ENCODE data around the gene PGC. TPM values are rescaled to one million over a fixed set of nuclear protein-coding genes. Genes with fewer than 3 reads are reported as not detected.
"Not testable (repeated sequence)": the region's sequence is repeated elsewhere in the genome, so short reads cannot be mapped to it uniquely, and the experiment has no call there.

PGC gene
- total RNA-seq, 1 donor from 2014 or later: not detected

GRCh38 chr6:41775293-41775882 lies 28.2 kb upstream of the PGC start:
- no peak for DNase-seq (ENCODE audit: low read depth in 2 of 2)

- DNase-seq (ENCODE audit: low read depth in 2 of 2): no peak
Measured at GRCh38 chr6:41774841-41775240, 27.6 kb upstream of the PGC start.

- DNase-seq (ENCODE audit: low read depth in 2 of 2): no peak
Measured at GRCh38 chr6:41771058-41771983, 24.1 kb upstream of the PGC start.

- no peak for DNase-seq (ENCODE audit: low read depth in 2 of 2)
Measured at GRCh38 chr6:41770381-41771057, 23.3 kb upstream of the PGC start.

GRCh38 chr6:41769376-41769775 lies 22.2 kb upstream of the PGC start:
- DNase-seq (ENCODE audit: low read depth in 2 of 2): no peak

GRCh38 chr6:41768545-41769308 lies 21.5 kb upstream of the PGC start:
- no peak for DNase-seq (ENCODE audit: low read depth in 2 of 2)

- peak; percentile 66 to 77 for DNase-seq (ENCODE audit: low read depth in 2 of 2)
Measured at GRCh38 chr6:41767112-41767833, 20.1 kb upstream of the PGC start.

GRCh38 chr6:41766043-41766664 lies 19.0 kb upstream of the PGC start:
- DNase-seq (ENCODE audit: low read depth in 2 of 2): not testable (repeated sequence)

GRCh38 chr6:41763470-41763869 lies 16.3 kb upstream of the PGC start:
- DNase-seq (ENCODE audit: low read depth in 2 of 2): peak; percentile 87 to 90

- DNase-seq (ENCODE audit: low read depth in 2 of 2): no peak
Measured at GRCh38 chr6:41759905-41760579, 12.8 kb upstream of the PGC start.

GRCh38 chr6:41759106-41759904 lies 12.1 kb upstream of the PGC start:
- DNase-seq (ENCODE audit: low read depth in 2 of 2): no peak

- DNase-seq (ENCODE audit: low read depth in 2 of 2): no peak
Measured at GRCh38 chr6:41758641-41759035, 11.4 kb upstream of the PGC start.

- no peak for DNase-seq (ENCODE audit: low read depth in 2 of 2)
Measured at GRCh38 chr6:41757931-41758640, 10.9 kb upstream of the PGC start.

GRCh38 chr6:41757271-41757670 lies 10.1 kb upstream of the PGC start:
- DNase-seq (ENCODE audit: low read depth in 2 of 2): no peak

- DNase-seq (ENCODE audit: low read depth in 2 of 2): no peak
Measured at GRCh38 chr6:41756354-41756753, 9.2 kb upstream of the PGC start.

- DNase-seq (ENCODE audit: low read depth in 2 of 2): no peak
Measured at GRCh38 chr6:41755895-41756294, 8.7 kb upstream of the PGC start.

- no peak for DNase-seq (ENCODE audit: low read depth in 2 of 2)
Measured at GRCh38 chr6:41750374-41750773, 3.2 kb upstream of the PGC start.

GRCh38 chr6:41748542-41748941 lies 1.3 kb upstream of the PGC start:
- no peak for DNase-seq (ENCODE audit: low read depth in 2 of 2)

GRCh38 chr6:41748102-41748477 lies 893 bp upstream of the PGC start:
- DNase-seq (ENCODE audit: low read depth in 2 of 2): no peak
